ENCODE results near the gene POMGNT1.

The POMGNT1 gene

GRCh38 chr1:46157916-46158311 is 40.3 kb downstream of the POMGNT1 start:
- DNase-seq (ENCODE audit: low read depth): no peak

DNA sequence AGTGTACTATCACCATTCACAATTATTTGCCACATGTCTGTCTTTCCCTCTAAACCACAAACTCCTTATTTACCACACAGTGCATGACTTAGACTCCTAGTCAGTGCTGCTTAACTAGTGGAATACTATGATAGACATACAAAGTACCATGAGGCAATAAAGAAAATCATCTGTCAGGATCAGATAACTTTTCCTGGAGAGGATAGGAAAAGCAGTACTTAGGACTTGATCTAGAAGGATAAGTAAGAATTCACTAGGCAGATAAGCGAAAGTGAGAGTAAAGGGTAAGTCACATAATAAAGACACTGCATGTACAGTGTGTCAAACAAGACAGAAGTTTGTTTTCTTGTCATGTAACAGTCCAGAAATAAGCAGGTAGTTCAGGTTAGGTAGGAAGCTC is 44.5 kb downstream of the POMGNT1 start:
- DNase-seq (ENCODE audit: low read depth): no peak

GRCh38 chr1:46153228-46153627 is 45.0 kb downstream of the POMGNT1 start:
- DNase-seq (ENCODE audit: low read depth): no peak

GRCh38 chr1:46152016-46152415 is 46.2 kb downstream of the POMGNT1 start:
- no peak for DNase-seq (ENCODE audit: low read depth)

- DNase-seq (ENCODE audit: low read depth): no peak
Observed at GRCh38 chr1:46150085-46150484, 48.1 kb downstream of the POMGNT1 start.

DNA sequence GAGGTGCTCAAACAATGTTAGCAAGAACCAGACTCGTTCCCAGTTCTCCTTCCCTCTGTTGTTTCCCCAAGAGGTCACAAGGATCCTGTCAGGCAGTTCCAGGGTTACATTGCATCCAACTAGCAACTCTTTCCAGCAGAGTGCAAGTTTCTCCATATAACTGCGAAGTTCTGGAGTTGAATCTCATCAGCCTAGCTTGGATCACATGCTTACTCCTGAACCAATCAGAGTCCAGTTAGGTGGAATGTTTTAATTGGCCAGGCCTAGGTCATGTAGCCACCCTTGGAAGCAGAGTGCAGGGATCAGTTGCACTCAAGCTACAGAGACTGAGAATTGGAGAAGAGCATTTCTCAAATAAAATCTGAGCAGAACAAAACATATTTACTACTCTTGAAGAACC is 49.9 kb downstream of the POMGNT1 start:
- DNase-seq (ENCODE audit: low read depth): no peak
